HepG2 (cell line): ENCODE measurements around the gene GJE1. TPM values are rescaled to one million over a fixed set of nuclear protein-coding genes. Genes with fewer than 3 reads are reported as not detected.

Experiments used
- AHDC1 ChIP-seq: sonication (generic); formaldehyde crosslinking; IDR thresholded peaks from 2 replicates; pipeline ENCODE4 v1.5.1; 2020; ENCODE audit warnings: mild to moderate bottlenecking, missing genetic modification reagents, borderline replicate concordance
- CC2D1A ChIP-seq: sonication (generic); formaldehyde crosslinking; IDR thresholded peaks from 2 replicates; pipeline ENCODE4 v1.8.1; 2023; ENCODE audit warnings: mild to moderate bottlenecking, missing genetic modification reagents
- KLF12 ChIP-seq: sonication (generic); formaldehyde crosslinking; IDR thresholded peaks from 2 replicates; pipeline ENCODE4 v1.4.0; 2020; ENCODE audit warnings: missing genetic modification reagents, borderline replicate concordance
- MATR3 ChIP-seq: sonication (generic); formaldehyde crosslinking; IDR thresholded peaks from 2 replicates; pipeline ENCODE4 v1.4.0; 2020; ENCODE audit warnings: missing genetic modification reagents
- RFXANK ChIP-seq: IDR thresholded peaks from 2 replicates; pipeline ENCODE4 v1.6.1; 2016
- RXRA ChIP-seq: sonication (generic); formaldehyde crosslinking; IDR thresholded peaks from 2 replicates; pipeline ENCODE4 v1.5.1; 2020; ENCODE audit warnings: missing genetic modification reagents
- TEAD2 ChIP-seq: sonication (generic); formaldehyde crosslinking; IDR thresholded peaks from 2 replicates; pipeline ENCODE4 v1.9.0; 2021; ENCODE audit warnings: missing genetic modification reagents
- ZKSCAN5 ChIP-seq: sonication (generic); formaldehyde crosslinking; IDR thresholded peaks from 2 replicates; pipeline ENCODE4 v1.5.1; 2020; ENCODE audit warnings: mild to moderate bottlenecking, missing genetic modification reagents
- ZNF318 ChIP-seq: sonication (generic); formaldehyde crosslinking; IDR thresholded peaks from 2 replicates; pipeline ENCODE4 v1.4.0; 2020; ENCODE audit warnings: mild to moderate bottlenecking, missing genetic modification reagents
- ZNF496 ChIP-seq: sonication (generic); formaldehyde crosslinking; IDR thresholded peaks from 2 replicates; pipeline ENCODE4 v1.8.1; 2023; ENCODE audit warnings: mild to moderate bottlenecking, moderate library complexity, missing genetic modification reagents; ENCODE audit not compliant: insufficient replicate concordance
- polyA plus RNA-seq, 8 experiments: library from polyadenylated mRNA; depleted of rRNA in 3 of 8; stranded (reverse) in 7 of 8; unstranded in 1 of 8; fragments of >200 nt; fragmentation: Illumina TruSeq in 4 of 8; extraction: Trizol in 4 of 8; gene quantifications; 2 replicates each; pipeline versions ENCODE4 v1.2.1 to v1.2.3, GENCODE V29; 2011 to 2016; ENCODE audit warnings: low read depth in 4 of 8, missing spikeins in 1 of 8, mixed read lengths in 1 of 8; ENCODE audit not compliant: insufficient read depth in 1 of 8
- total RNA-seq, 5 experiments: library from RNA; depleted of rRNA; stranded (reverse); fragments of >200 nt; fragmentation: Illumina TruSeq; extraction: Trizol; gene quantifications; 2 replicates each; pipeline ENCODE4 v1.2.3, GENCODE V29; 2016; ENCODE audit warnings: low read depth in 1 of 5
- TF ChIP-seq, protein P1 (sequence below): sonication (generic); formaldehyde crosslinking; conservative IDR thresholded peaks from 2 replicates; pipeline ENCODE4 v1.8.0; 2022; ENCODE audit warnings: low read depth, missing genetic modification reagents

GJE1 gene
- total and polyA plus RNA-seq, 2 of the 13 experiments (the other 11 are each of a cell fraction or from before 2014, with no cell fraction given) = not detected

DNA sequence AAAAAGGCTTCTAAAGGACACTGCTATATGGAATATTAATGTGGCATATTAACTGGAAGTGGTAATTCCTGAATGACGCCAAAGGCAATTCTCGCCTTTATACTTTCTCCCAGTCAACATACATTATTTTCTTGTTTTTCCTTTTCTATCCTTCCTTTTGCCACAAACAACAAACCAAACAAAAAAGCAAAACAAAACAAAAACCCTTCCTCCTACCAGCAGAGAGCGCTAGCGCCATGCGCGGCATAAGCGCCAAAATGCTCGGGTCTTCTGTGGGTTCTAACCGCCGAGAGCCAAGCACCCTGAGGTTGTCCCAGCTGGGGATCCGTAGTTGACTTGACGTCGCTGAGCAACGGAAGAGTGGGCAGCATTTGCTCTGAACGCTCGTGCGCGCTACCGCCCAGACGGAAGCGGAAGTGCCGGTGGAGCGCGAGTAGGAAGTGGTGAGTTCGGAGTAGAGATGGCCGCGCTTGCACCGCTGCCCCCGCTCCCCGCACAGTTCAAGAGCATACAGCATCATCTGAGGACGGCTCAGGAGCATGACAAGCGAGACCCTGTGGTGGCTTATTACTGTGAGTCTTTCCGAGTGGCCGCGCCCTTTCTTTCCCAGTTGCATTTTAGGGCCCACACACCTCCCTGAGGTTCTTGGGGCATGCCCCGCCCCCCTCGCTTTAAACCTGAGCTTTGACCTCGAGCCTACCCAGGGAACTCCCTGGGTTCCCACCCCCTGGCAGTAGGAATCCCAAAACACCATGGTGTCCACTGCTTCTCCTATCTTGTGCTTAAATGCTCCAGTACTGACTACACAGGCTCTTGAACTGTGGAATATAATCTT is 14.3 kb downstream of the GJE1 start, which contains the start of the genes NMBR and VTA1 (continued):
- TF ChIP-seq CC2D1A (CRISPR knock-in tag) (0 out of 2 replicates have a peak, but pooled peaks have one; percentile 36), AHDC1 (CRISPR knock-in tag) (no peak; the same call in 1 of the 2 replicates), ZKSCAN5 (CRISPR knock-in tag) (no peak), TEAD2 (CRISPR knock-in tag) (no peak), KLF12 (CRISPR knock-in tag) (peak; percentile 76; the same call in 1 of the 2 replicates), RFXANK (CRISPR knock-in tag) (peak; percentile 83; the same call in 1 of the 2 replicates), MATR3 (CRISPR knock-in tag) (no peak), ZNF318 (peak; percentile 71; the same call in 1 of the 2 replicates), RXRA (CRISPR knock-in tag) (peak; percentile 94), ZNF496 (CRISPR knock-in tag) (no peak)
- TF ChIP-seq, protein P1, sequence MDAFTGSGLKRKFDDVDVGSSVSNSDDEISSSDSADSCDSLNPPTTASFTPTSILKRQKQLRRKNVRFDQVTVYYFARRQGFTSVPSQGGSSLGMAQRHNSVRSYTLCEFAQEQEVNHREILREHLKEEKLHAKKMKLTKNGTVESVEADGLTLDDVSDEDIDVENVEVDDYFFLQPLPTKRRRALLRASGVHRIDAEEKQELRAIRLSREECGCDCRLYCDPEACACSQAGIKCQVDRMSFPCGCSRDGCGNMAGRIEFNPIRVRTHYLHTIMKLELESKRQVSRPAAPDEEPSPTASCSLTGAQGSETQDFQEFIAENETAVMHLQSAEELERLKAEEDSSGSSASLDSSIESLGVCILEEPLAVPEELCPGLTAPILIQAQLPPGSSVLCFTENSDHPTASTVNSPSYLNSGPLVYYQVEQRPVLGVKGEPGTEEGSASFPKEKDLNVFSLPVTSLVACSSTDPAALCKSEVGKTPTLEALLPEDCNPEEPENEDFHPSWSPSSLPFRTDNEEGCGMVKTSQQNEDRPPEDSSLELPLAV = no peak
